ENCODE measurements around the gene FAN1.
A peak's percentile ranks its signal among the peaks of the same experiment; 100 is the strongest.

Gene FAN1

GRCh38 chr15:30930422-30930821, 26.7 kb downstream of the FAN1 start:
- TF ChIP-seq CTCF (IDR thresholded peaks at IDR 0.05; ENCODE audit: control insufficient read depth, extremely low read depth, insufficient read depth): no peak
- no peak overlapping the region for H3K4me3 ChIP-seq (ENCODE audit: low read depth, low read length)
- no peak for DNase-seq (ENCODE audit: low read depth)

- no peak for DNase-seq (ENCODE audit: low read depth)
- TF ChIP-seq CTCF (IDR thresholded peaks at IDR 0.05; ENCODE audit: control insufficient read depth, extremely low read depth, insufficient read depth): no peak
- H3K4me3 ChIP-seq (ENCODE audit: low read depth, low read length): no peak overlapping the region
These were observed 29.6 kb downstream of the FAN1 start for GRCh38 chr15:30933293-30933692.

DNA sequence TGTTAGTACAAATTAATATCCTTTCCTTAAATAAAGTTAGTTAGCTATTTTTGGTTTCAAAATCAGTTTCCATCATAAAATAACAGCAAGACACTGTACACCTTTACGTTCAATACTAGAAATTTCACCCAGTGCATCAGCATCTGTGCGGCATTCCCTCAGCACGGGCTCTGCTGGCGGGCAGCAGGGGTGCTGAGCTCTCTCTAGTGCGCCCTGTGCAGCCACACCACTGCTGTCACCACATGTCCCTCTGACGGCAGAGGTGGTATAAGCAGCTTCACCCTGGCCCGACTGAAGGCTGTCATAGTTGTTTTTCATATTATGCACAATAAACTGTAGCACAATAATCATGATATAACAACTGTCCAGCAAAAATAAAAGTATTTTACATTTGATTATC, 35.4 kb downstream of the FAN1 start:
- TF ChIP-seq CTCF (IDR thresholded peaks at IDR 0.05; ENCODE audit: control insufficient read depth, extremely low read depth, insufficient read depth): no peak
- H3K4me3 ChIP-seq (ENCODE audit: low read depth, low read length): no peak overlapping the region
- no peak for DNase-seq (ENCODE audit: low read depth)

DNA sequence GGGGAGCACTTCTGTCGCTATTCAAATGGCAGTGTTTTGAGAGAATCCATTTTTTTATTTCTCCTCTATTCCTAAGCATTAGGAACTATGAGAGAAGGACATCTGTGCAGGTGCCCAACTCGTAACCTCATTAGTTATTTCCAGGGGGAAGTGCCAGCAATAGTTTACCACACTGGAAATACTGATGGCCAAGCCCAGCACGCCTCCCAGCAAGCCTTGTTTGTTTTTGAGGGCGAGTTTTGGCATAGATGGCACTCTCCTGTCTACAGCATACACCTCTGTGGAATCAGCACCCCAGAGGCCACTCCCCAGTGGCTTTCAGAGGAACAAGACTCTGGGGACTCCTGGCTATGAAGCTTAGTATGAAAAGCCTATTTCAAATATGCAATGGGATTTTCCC, 36.6 kb downstream of the FAN1 start:
- TF ChIP-seq CTCF (IDR thresholded peaks at IDR 0.05; ENCODE audit: control insufficient read depth, extremely low read depth, insufficient read depth): no peak
- no peak overlapping the region for H3K4me3 ChIP-seq (ENCODE audit: low read depth, low read length)
- DNase-seq (ENCODE audit: low read depth): peak; percentile 13

- no peak for TF ChIP-seq CTCF (IDR thresholded peaks at IDR 0.05; ENCODE audit: control insufficient read depth, extremely low read depth, insufficient read depth)
- no peak for DNase-seq (ENCODE audit: low read depth)
- H3K4me3 ChIP-seq (ENCODE audit: low read depth, low read length): no peak overlapping the region
These were observed 37.8 kb downstream of the FAN1 start for GRCh38 chr15:30941520-30941919.

DNA sequence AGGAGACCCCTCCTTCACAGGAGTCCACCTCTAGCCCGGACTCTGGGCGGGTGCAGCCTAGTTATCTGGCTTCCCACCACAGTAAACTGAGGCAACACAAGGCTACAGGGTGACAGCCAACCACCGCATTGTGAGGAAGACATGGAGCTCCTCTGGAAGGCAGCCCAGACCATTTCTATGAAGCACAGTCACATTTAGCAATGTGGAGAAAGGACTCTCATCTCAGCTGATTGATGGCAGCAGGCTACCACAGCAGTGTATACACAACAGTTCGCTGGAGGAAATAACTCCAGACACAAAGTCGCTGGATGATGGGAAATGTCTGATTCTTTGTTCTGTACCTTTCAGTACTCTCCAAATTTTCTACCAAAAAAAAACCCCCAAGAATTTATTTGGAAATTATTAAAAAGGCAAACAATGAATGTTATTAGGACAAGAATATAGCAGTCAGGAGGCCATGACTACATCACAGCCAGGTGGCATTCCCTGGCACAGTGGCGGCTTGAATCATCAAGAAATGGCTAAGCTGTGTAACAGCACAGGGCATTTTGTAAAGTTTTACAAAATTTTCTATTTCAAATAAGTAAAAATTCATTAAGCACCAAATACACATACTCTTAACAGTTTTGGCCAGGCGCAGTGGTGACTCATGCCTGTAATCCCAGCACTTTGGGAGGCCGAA, 40.1 kb downstream of the FAN1 start:
- H3K4me3 ChIP-seq (ENCODE audit: low read depth, low read length): no peak overlapping the region
- no peak for DNase-seq (ENCODE audit: low read depth)
- no peak for TF ChIP-seq CTCF (IDR thresholded peaks at IDR 0.05; ENCODE audit: control insufficient read depth, extremely low read depth, insufficient read depth)

DNA sequence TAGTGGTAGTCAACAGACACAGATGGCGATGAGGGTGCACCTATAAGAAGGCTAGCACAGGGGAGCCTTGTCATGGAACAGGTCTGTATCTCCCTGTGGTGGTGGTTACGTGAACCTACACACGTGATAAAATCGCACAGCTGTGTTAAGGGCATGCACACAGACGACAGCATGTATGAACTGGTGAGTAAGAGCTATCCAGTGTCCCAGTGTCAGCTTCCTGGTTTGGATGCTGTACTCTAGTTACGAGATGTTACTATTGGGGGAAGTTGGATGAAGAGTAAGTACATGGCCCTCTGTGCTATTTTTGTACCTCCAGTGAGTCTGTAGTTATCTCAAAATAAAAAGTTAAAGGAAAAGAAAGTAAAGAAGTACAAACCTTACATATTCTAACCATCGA, 49.5 kb downstream of the FAN1 start:
- no peak overlapping the region for H3K4me3 ChIP-seq (ENCODE audit: low read depth, low read length)
- no peak for DNase-seq (ENCODE audit: low read depth)
- no peak for TF ChIP-seq CTCF (IDR thresholded peaks at IDR 0.05; ENCODE audit: control insufficient read depth, extremely low read depth, insufficient read depth)
